ENCODE results near the gene OR7C2. TPM values are rescaled to one million over a fixed set of nuclear protein-coding genes. Genes with fewer than 3 reads are reported as not detected.

Gene OR7C2
- not detected in 2 replicates for total RNA-seq

DNA sequence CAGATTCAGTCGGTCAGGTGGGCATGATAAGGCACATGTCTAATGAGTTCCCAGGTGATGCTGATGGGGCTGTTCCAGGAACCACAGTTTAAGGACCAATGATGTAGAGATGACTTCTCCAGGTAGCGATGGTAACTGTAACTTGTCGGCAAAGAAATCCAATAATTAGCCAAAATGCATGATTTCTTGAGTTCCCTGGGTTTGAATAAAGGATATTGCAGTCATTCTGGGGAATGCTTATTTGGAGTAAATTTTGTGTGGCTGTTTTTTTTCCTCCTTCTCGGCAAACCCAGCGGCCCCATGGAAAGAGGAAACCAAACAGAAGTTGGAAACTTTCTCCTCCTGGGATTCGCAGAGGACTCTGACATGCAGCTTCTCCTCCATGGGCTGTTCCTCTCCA lies at the start of gene OR7C2:
Gene OR7C2 (plus strand): TSS at position 301 of the 400 bp plus-strand sequence. CDS start 0 bp downstream, at position 301.

DNA sequence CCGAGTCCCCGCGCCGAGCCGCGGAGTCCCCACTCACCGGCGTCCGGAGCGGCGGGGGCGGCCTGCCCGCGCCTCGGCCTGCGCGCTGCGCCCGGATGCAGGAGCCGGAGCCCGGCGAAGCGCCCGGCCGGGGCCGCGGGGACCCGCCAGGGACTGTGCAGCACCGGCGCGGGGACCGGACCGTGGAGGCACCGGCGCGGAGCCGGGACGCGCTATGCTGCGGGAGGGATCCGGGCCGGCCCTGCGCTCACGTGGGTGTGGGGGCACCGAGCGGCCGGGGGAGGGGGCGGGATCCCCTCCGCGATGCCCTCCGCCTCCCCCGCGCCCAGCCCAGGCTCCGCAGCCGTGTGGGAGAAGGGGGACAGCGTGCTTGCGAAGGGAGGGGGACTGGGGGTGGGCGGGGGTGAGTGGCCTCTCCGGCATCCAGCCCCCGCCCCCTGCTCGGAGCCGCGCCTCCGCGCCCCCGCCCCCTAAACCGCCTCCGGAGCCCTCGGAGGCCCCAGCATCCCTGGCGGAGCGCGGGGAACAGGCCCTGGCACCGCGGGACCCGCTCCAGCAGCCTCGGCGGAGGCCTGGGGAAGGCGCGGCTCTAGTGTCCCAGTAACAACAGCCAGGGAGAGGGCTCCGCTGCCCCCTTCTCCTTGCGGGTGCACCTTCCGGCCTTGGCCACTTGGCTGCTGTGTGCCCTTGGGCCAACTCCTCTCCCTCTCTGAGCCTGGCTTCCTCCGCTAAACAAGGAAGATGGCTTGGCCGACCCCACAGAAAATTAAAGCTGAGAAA lies 38.4 kb downstream of the OR7C2 start, which contains the start of gene SLC1A6:
Gene SLC1A6 (minus strand): TSS at position 389 of the 780 bp plus-strand sequence. CDS start 6,954 bp downstream, outside the sequence.

Other genes starting within 250 kb of the OR7C2 start
- 1.3 and 8.7 TPM in 2 replicates for gene ADGRE2, start 162.9 kb upstream of the OR7C2 start, total RNA-seq
- gene OR7A5, start 106.3 kb upstream of the OR7C2 start, total RNA-seq, result not detected in 2 replicates
- not detected in 2 replicates for gene OR7C1, start 106.3 kb upstream of the OR7C2 start, total RNA-seq
- not detected in 2 replicates for gene OR7A10, start 92.6 kb upstream of the OR7C2 start, total RNA-seq
- gene OR7A17, start 55.4 kb upstream of the OR7C2 start, total RNA-seq, result not detected in 2 replicates
- not detected in 2 replicates for gene SLC1A6, start 38.4 kb downstream of the OR7C2 start, total RNA-seq
- not detected in 2 replicates for gene CASP14, start 108.0 kb downstream of the OR7C2 start, total RNA-seq
- not detected in 2 replicates for gene OR1I1, start 140.7 kb downstream of the OR7C2 start, total RNA-seq
- gene SYDE1, start 165.9 kb downstream of the OR7C2 start, total RNA-seq, result 26.5 and 69.6 TPM in 2 replicates

Data from placental pericyte (primary cell).